NCI-H146 treated with DMSO at 0.1 percent for 48 hours (cell line): ENCODE data around the gene RELT.

Experiments used
- DNase-seq: peaks from one replicate; lab custom pipeline; 2025; ENCODE audit not compliant: unreplicated experiment; lab: John Stamatoyannopoulos, UW

RELT gene

DNA sequence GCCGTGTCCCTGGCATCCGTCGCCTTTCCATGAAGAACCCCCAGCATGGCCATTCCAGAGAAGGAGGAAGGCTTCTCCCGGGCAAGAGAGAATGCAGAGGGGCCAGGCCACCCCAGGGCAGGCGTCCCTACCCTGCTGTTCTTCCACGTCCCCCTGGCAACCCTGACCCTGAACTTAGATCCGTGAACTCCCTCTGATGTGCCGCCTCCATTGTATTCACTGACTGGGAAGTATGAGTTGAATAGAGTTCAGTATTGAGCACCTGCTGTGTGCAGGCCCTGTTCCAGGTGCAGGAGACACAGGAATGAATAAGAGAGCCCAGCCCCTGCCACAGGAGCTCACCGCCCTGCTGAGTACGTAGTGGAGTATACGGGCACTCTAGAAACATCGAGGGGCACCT, 29.1 kb upstream of the RELT start:
- DNase-seq: peak; percentile 70

DNA sequence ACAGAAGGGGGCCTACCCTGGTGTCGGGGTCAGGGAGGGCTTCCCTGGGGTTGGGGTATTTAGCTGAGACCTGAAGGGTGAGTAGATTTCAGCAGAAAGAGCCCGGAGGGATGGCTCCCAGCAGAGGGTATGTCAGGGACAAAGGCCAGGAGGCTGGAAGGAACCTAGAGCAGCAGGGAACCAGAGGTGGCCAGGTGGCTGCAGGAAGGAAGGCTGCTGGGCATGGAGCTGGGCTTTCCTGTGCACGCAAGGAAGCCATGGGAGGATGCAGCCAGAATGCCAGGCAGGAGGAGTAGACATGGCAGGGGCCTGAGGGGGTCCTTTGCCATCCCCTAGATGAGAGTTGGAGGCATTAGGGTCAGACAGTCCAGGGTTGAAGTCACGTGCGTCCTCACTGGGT, 27.4 kb upstream of the RELT start:
- no peak for DNase-seq

DNA sequence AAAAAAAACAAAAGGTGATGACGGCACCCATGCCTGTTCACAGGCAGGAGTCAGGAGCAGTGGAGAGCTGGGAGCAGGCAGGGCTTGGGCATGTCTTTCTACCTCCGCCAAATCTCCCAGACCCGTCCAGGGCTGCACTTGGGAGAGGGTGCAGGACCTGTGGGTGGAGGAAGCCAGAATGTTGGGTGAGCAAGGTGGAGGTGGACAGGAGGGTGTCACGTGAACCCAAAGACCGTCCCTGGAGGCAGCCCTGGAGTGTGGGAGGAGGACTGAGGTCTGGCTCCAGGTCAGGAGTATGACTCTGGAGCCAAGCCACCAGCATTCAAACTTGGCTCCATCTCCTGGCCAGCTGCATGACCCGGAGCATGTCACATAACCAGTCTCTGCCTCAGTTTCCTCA, 26.6 kb upstream of the RELT start:
- no peak for DNase-seq

DNA sequence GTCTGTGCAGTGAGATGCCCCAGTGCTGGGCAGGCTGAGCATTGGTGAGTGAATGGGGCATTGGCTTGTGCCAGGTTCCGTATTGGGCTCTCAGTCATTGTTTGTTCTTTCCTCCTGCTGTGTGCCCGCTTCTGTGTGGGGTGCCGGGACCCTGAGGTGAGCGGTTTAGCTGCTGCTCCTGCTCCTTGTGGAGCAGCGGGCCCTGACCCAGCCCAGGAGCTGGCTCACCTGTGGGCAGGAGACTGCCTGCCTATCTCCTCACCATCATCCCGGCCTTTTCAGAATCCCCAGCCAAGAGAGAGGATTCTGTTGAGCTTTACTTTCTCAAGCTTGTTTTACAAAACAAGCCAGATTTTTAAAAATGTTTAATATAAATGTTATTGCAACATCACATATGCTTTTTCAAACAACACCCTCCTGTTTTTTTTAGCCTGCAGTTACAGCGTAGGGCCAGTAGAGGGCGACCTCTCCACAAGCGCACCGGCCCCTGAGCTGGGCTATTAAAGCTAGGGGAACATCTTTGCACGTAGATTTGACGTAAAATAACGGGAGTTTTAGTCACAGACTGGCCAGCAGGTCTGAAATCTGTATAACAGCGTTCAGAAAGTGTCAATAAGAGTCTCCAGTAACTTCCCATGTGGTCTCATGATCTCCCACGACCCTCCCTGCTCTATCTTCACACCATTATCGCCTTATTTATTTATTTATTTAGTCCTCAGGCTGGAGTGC, 25.1 kb upstream of the RELT start:
- DNase-seq: peak; percentile 34

DNA sequence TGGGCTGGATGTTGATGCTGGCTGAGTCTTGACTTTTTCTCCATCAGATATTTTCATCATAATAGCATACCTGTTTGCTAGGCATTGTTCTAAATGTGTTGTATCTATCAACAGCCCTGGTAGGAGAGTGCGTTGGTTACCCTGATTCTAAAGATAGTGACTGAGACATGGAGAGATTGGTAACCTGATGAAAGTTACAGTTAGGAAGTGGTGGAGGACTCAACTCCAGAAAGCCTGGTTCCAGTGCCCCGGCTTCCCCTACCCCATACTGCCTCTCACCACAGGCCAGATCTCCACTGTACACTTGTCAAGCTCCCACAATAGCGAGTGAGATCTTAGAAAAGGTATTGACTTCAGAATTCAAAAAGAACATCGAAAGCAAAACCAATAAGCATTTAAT, 22.8 kb upstream of the RELT start:
- DNase-seq: no peak

DNA sequence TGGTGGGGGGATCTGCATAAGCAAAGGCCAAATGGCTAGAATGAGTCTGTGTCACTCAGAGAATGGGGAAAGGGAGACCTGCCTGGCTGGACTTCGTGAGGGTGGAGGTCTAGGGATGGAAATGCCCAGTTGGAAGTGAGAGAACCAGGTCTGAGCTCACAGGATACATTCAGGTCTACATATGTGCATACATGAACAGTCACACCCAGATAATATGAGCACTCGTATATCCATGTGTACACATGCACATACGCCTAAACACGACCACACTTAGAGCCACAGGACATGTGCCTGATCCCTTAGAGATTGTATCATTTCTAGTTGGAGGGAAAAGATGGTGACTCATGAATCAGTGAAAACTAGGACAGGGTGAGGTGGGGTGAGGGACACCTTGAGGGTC, 21.1 kb upstream of the RELT start:
- DNase-seq: no peak

DNA sequence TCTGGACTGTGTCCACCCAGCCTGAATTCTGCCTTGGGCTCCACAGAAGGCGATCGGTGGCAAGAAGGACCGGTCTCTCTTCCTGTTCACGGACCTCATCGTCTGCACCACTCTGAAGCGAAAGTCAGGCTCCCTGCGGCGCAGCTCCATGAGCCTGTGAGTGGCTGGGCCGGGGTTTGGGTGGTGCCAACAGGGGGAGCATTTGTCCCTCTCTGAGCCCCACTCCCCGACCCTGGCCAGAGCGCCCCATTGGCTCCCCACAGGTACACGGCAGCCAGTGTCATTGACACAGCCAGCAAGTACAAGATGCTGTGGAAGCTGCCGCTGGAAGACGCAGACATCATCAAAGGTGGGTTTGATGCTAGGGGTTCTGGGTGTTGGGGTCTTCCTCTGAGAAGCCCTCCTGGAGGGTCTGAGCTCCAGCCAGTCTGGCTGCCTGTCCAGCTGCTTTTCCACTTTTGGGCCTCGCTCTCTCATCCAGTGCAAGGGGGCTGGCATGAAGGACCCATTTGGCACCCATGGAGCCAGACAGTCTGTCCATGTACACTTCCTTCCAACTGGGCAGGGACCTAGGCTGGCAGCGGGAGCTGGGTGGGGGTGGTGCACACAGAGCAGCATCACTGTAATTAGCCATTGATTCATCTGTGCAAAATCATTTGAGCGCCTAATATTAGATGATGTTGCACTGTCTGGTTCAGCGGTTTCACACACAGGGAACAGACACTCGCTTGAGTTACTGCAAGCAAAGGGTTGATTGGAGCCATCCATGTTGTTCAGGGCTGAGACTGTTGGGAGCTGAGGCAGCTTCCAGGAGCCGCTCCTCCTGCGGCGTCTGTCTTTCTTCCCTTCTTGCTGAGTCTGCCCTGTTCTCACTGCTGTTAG, 19.0 kb upstream of the RELT start:
- no peak for DNase-seq

DNA sequence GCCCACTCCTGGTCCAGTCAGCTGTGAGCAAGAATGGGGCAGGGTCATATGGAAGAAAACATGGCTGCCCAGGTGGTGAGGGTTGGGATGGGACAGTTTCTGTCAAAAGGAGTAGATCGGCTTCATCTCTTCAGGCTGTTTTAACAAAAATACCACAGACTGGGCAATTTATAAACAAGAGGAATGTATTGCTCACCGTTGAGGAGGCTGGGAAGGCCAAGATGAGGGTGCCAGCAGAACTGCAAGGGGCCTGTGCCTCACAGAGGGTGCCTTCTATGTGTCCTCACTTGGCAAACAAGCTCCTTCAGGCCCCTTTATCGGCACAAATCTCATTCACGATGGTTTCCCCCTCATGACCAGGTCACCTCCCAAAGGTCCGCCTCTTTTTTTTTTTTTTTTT, 18.1 kb upstream of the RELT start:
- no peak for DNase-seq

DNA sequence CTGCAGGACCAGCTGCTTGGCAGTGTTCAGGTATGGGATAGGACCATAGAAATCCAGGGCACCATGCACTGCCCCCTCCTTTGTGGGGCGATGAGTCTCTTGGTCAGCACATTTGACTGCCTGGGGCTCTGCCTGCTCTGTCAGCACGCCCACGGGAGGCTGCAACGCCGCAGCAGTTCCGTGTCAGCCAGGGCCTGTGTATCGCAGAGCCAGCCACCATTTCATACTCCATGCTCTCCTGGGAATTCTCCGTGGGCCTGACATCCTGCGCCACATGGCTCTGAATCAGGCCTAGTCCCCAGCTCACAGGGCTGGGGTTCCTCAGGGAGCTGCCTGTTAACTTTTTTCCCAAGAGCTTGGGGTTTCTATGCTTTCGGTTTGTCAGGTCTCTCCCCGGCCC, 16.9 kb upstream of the RELT start:
- no peak for DNase-seq

DNA sequence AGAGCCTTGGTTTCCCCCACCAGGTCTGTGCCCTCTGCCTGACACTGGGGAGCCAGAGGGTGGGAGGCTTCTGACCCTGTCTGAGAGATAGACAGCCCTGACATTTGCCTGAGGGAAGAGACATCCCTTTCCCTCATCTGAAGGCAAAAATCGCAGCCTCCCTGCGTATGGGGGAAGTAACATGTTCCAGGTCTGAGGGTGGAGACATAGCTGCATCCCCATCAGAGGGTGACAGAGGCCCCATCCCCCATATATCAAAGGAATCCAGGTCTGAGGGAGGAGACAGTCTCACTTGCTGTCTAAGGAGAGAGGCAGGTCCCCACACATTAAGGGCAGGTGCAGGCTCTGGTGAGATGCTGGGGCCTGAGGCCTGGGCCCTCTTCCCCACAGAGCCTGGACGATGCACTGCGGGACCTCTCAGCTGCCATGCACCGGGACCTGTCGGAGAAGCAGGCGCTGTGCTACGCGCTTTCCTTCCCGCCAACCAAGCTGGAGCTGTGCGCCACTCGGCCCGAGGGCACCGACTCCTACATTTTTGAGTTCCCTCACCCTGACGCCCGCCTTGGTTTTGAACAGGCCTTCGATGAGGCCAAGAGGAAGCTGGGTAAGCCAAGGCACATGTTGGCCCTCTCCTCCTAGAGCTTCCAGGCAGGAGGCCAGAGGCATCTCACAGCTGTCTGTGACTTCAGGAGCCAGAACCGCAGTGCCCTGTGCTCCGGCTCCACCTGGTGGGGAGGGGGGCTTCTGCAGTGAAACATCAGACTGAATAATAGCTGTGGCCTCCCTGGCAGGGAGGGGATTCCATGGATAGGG, 16.1 kb upstream of the RELT start:
- no peak for DNase-seq

DNA sequence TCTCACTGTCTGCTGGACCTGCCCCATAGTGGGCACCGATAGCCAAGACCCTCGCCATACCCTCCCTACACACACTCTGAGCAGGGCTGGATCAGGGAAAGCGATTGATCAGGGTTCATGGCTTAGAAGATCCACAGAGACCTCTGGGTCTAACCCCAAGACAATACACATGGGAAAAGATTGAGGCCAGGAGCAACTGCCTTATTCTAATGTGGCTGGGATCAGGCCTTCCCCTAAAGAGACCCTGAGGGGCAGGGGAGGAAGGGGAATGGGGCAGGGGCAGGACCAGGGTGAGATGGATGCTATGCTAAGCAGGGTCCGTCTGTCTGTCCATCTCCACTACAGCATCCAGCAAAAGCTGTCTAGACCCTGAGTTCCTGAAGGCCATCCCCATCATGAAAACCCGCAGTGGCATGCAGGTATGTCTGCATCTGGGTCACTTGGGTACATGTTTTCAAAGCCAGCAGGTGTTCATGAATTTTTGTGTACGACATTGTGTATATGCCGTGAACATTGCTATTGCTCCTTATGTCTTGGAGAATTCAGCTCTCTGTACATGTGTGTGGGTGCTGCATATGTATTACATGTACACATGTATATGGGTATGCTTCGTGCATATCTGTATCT, 15.3 kb upstream of the RELT start:
- DNase-seq: no peak

DNA sequence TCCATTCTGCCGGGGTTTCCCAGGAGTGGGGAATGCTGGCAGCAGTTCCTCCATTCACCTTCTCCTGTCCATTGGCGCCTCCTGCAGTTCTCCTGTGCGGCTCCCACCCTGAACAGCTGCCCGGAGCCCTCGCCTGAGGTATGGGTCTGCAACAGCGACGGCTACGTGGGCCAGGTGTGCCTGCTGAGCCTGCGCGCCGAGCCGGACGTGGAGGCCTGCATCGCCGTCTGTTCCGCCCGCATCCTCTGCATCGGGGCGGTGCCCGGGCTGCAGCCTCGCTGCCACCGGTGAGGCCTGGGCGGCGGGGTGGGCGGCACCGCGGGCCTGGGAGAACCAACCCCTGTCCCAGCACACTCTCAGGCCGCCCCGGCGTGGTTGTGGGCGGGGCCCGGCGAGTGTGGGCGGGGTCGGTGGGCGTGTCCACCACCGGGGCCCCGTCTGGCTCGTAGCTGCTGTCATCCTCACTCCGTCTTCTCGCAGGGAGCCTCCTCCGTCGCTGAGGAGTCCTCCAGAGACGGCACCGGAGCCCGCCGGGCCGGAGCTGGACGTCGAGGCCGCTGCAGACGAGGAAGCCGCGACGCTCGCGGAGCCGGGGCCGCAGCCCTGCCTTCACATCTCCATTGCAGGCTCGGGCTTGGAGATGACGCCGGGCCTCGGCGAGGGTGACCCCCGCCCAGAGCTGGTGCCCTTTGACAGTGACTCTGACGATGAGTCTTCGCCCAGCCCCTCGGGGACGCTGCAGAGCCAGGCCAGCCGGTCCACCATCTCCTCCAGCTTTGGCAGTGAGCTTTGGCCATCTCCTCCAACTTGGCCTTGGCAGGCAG, 14.0 kb upstream of the RELT start:
- DNase-seq: peak; percentile 46

DNA sequence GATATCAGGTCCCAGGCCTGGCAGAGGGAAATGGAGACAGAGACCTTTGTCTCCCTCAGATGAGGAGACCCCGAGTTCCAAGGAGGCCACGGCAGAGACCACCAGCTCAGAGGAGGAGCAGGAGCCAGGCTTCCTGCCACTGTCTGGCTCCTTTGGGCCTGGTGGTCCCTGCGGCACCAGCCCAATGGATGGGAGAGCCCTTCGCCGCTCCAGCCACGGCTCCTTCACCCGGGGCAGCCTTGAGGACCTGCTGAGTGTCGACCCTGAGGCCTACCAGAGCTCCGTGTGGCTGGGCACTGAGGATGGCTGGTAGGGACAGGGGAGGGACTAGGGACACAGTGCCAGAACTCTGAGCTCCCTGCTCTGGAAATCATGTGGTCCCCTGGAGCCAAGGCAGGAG, 13.1 kb upstream of the RELT start:
- no peak for DNase-seq

DNA sequence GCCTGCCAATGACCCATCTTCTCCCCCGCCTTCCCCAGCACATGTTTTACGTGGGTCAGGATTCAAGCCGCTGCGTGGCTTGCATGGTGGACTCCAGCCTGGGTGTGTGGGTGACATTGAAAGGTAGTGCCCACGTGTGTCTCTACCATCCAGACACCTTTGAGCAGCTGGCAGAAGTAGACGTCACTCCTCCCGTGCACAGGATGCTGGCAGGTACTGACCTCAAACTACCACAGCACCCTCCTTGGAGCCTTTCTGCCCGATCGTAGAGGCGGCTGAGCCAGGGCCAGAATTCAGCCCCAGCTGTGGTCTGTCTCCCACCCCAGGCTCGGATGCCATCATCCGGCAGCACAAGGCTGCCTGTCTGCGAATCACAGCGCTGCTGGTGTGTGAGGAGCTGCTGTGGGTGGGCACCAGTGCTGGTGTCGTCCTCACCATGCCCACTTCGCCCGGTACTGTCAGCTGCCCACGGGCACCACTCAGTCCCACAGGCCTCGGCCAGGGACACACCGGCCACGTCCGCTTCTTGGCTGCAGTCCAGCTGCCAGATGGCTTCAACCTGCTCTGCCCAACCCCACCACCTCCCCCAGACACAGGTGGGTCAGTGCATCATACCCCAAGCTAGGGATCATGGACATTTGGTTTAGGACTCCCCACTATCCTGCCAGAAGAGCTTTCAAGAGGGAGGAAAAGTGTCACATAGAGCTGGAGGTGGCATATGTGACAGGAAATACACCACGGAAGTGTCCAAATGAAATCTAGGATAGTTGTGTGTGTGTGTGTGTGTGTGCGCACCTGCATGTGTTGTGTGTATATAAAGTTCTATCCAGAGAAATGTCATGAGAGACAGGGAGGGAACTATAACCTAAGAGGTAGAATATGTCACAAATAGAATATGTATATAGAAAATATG, 10.6 kb upstream of the RELT start:
- DNase-seq: no peak

DNA sequence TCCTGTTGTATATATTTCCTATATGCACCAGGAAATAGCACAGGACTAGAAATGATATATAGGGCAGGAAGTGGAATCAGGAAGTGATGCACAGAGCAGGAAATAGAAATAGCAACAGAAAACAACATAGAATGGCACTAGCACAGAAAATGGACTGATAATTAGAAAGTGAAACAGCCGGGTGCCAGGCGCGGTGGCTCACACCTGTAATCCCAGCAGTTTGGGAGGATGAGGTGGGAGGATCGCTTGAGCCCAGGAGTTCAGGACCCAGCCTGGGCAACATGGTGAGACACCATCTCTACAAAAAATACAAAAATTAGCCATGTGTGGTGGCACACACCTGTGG, 10.0 kb upstream of the RELT start:
- no peak for DNase-seq

DNA sequence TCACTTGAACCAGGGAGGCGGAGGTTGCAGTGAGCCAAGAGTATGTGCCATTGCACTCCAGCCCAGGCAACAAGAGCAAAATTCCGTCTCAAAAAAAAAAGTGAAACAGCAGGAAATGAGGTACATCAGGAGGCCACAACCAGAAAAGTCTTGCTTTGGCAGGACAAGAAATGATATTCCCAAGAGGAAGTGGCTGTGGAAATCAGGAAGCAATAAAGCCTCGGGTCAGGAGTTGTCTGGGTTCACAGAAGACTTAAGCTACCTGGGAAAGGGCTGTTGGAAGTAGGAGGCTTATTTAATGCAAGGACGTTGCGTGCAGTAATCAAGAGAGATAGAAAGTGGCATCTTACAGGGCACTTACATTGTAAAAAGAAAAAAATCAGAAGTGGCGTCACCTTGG, 9.2 kb upstream of the RELT start:
- no peak for DNase-seq

DNA sequence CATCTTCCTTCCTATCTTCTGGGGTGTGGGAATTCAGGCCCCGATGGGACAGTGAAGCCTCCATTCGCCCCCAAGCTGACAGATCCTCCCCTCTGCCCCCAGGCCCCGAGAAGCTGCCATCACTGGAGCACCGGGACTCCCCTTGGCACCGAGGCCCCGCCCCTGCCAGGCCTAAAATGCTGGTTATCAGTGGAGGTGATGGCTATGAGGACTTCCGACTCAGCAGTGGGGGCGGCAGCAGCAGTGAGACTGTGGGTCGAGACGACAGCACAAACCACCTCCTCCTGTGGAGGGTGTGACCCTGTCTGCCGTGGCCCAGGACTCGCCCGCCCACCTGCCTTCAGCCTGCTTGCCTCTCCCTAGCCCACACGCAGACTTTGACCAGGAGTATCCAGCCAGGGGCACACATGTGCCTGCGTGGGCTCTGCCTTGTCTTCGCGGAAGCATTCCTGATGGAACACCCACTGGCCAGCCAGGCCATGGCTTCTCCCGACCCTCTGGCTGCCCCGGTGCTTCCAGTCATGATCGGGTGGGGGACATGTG, 8.6 kb upstream of the RELT start:
- DNase-seq: no peak

DNA sequence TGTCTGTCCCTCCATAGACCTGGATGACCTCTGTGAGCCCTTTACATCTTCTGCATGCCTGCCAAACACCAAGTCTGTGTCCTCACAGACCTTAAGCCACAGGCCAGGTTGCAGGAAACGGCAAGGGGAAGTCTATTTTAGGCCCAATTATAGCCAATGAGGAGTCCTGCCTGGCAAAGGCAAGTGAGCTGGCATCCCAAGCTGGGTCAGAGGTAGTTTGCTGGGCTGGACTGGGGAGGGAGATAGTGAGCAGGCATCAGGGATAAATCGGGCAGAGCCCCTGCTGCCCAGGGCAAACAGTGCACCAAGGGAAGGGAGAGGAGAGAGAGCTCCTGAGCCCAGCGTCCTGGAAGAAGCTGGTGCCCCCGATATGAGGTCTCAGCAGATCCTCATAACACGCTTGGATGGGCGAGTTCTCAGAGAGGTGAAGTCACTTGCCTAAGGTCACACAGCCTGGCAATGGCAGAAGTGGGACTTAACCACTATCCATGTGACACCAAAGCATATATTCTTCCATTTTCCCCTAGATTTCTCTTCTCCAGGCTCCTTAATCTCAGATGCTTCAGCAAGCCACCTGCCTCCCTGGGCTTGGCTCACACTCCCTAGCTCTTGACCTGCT, 3.7 kb upstream of the RELT start:
- DNase-seq: no peak

DNA sequence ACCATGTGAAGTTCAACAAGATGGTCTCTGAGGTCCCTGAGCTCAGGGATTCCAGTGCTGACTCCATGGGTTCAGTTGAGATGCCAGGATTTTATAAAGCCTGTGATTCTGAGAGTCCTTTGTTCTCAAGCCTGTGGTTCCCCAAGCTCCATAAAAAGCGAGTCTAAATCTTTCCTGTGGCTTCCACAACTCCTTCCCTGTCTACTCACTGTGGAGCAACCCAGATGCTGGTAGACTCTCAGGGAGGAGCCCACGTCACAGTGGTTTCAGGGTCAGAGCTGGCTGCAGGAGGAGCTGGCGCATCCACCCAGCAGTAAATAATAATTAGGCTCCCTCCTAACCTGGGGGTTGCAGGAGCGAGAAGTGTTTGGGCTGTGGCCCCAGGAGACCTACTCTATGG, 2.0 kb upstream of the RELT start:
- no peak for DNase-seq
